K562 (cell line): ENCODE measurements around the gene HOXD9. TPM values are rescaled to one million over a fixed set of nuclear protein-coding genes. Genes with fewer than 3 reads are reported as not detected.

Experiments
- ATAC-seq: fragments of 200-7000 bp; cut with Tn5 transposase; 3 replicates; pipeline ENCODE4 v1.9.1; 2020; ENCODE audit warnings: moderate library complexity
- BruUV-seq: library from RNA; stranded (reverse); fragments of 400-500 nt; replicated peaks from 2 replicates; lab custom pipeline; 2021; lab: Mats Ljungman, UMichigan
- CTCF ChIA-PET: fragments of 300-600 bp; formaldehyde crosslinking; extraction: SDS; loops from one replicate; lab custom pipeline; 2021; ENCODE audit warnings: low intra/inter-chr PET ratio; lab: Yijun Ruan, JAX
- POLR2A ChIA-PET: fragments of 300-600, 350-650 bp; sonication (Branson Sonifier 250); formaldehyde crosslinking; extraction: SDS; loops from one replicate; lab custom pipeline; 2021; ENCODE audit warnings: antibody characterized with exemption, inconsistent platforms; lab: Yijun Ruan, JAX
- DNase-seq, 4 experiments: peaks; one replicate each; pipeline versions ENCODE4 v3.0.0 to v3.0.0-alpha.2; 2011 to 2018; ENCODE audit warnings: low spot score in 3 of 4, mixed read lengths in 3 of 4; ENCODE audit errors: extremely low read depth in 1 of 4
- FAIRE-seq: peaks from 2 replicates; lab custom pipeline; 2011; peaks lifted over from hg19 to GRCh38; lab: Jason Lieb, UNC
- H2AFZ ChIP-seq: 2 replicates; pipeline ENCODE4 v1.6.0; 2011; ENCODE audit warnings: low read depth, low read length, control low read depth, inconsistent platforms
- H3K27ac ChIP-seq: fragments of 200-600 bp; 3 replicates; pipeline ENCODE4 v1.8.0; 2011; ENCODE audit warnings: low read depth, mild to moderate bottlenecking, control low read depth, inconsistent platforms, low read length, moderate library complexity, mixed read lengths; ENCODE audit errors: extremely low read depth
- H3K27me3 ChIP-seq, 2 experiments: fragments of 300-600 bp in 1 of 2; 2 replicates in 1 of 2; 3 replicates in 1 of 2; pipeline versions ENCODE4 v1.6.0 to v1.8.0; 2011; ENCODE audit warnings: inconsistent platforms in 2 of 2, low read length in 2 of 2, mild to moderate bottlenecking in 1 of 2, mixed read lengths in 1 of 2, moderate library complexity in 1 of 2; ENCODE audit not compliant: control insufficient read depth in 2 of 2, insufficient read depth in 2 of 2
- H3K36me3 ChIP-seq: fragments of 300-600 bp; 3 replicates; pipeline ENCODE4 v1.8.0; 2011; ENCODE audit warnings: mild to moderate bottlenecking, low read length, inconsistent platforms; ENCODE audit not compliant: control insufficient read depth, insufficient read depth
- H3K4me1 ChIP-seq, 2 experiments: fragments of 200-600 bp in 1 of 2; replicated peaks in 1 of 2; 2 replicates in 1 of 2; 3 replicates in 1 of 2; pipeline versions ENCODE4 v1.5.1 to v1.8.0; 2011; ENCODE audit warnings: inconsistent platforms in 2 of 2, low read length in 2 of 2, mild to moderate bottlenecking in 1 of 2, mixed read lengths in 1 of 2, moderate library complexity in 1 of 2; ENCODE audit not compliant: control insufficient read depth in 2 of 2, insufficient read depth in 2 of 2
- H3K4me2 ChIP-seq: 2 replicates; pipeline ENCODE4 v1.6.1; 2011; ENCODE audit warnings: low read length, control low read depth, inconsistent platforms, mixed read lengths; ENCODE audit not compliant: insufficient read depth
- H3K4me3 ChIP-seq: fragments of 200-600 bp; sonication (generic), shearing (Covaris generic); 2 replicates; pipeline ENCODE4 v1.5.1; 2016; ENCODE audit warnings: control low read depth, inconsistent platforms
- H3K79me2 ChIP-seq: fragments of 200-600 bp; 3 replicates; pipeline ENCODE4 v1.8.0; 2011; ENCODE audit warnings: low read length, inconsistent platforms; ENCODE audit not compliant: control insufficient read depth, insufficient read depth
- H3K9ac ChIP-seq, 2 experiments: 2 replicates each; pipeline versions ENCODE4 v1.6.0 to v1.6.1; 2011; ENCODE audit warnings: low read depth in 2 of 2, low read length in 2 of 2, control low read depth in 1 of 2, inconsistent platforms in 1 of 2, mild to moderate bottlenecking in 1 of 2, mixed read lengths in 1 of 2; ENCODE audit not compliant: insufficient read depth in 1 of 2
- H3K9me1 ChIP-seq: one replicate; pipeline ENCODE4 v1.6.0; 2011; ENCODE audit warnings: inconsistent platforms, mild to moderate bottlenecking, low read length, moderate library complexity; ENCODE audit not compliant: control insufficient read depth, insufficient read depth
- H3K9me3 ChIP-seq: replicated peaks from 2 replicates; pipeline ENCODE4 v1.5.1; 2011; ENCODE audit warnings: low read depth, low read length, inconsistent platforms; ENCODE audit not compliant: control insufficient read depth, insufficient read depth
- H4K20me1 ChIP-seq: replicated peaks from 2 replicates; pipeline ENCODE4 v1.6.1; 2011; ENCODE audit warnings: low read length, inconsistent platforms, mixed read lengths; ENCODE audit not compliant: control insufficient read depth, insufficient read depth
- MTA3 ChIP-seq: fragments of 450-650 bp; formaldehyde crosslinking; IDR thresholded peaks from 2 replicates; pipeline ENCODE4 v1.6.1; 2017; ENCODE audit warnings: mild to moderate bottlenecking, borderline replicate concordance
- RAD21 ChIP-seq, 2 experiments: fragments of 250-450 bp in 1 of 2; fragments of 450-650 bp in 1 of 2; sonication (Bioruptor Pico) in 1 of 2; formaldehyde crosslinking in 1 of 2; IDR thresholded peaks in 1 of 2; conservative IDR thresholded peaks in 1 of 2; 2 replicates each; pipeline versions ENCODE4 v1.4.0 to v1.8.0; 2020 to 2022; ENCODE audit warnings: mild to moderate bottlenecking in 2 of 2, moderate library complexity in 1 of 2
- WGBS: fragments of 100-300 bp; shearing (Covaris generic); methylation state at CpG from one replicate; pipeline ENCODE4 v1.1.6; 2016; ENCODE audit warnings: low coverage, mixed read lengths; ENCODE audit not compliant: insufficient coverage; ENCODE audit errors: missing lambda C conversion rate; 5-methylcytosine and 5-hydroxymethylcytosine counted together
- in situ Hi-C: fragments of 300-500 bp; cut with MboI; formaldehyde crosslinking; loops from 4 replicates; pipeline ENCODE4 v1.15.0; 2018; ENCODE audit warnings: inconsistent platforms, mixed read lengths
- intact Hi-C: fragments of 100-400 bp; cut with micrococcal nuclease; formaldehyde crosslinking; loops from 2 replicates; pipeline ENCODE4 v1.14.2; 2022
- polyA plus RNA-seq, 8 experiments: library from polyadenylated mRNA; depleted of rRNA in 4 of 8; stranded (reverse) in 5 of 8; unstranded in 3 of 8; fragments of >200 nt; fragmentation: Nextera tagmentation in 2 of 8; fragmentation: Illumina TruSeq in 1 of 8; extraction: Ambion mirVana in 2 of 8; extraction: Trizol in 1 of 8; gene quantifications; 2 replicates each; pipeline versions ENCODE4 v1.2.1 to v1.2.3, GENCODE V29; 2011 to 2014; ENCODE audit warnings: inconsistent platforms in 1 of 8, missing spikeins in 1 of 8
- total RNA-seq, 7 experiments: library from RNA; depleted of rRNA in 6 of 7; stranded (reverse); fragments of >200 nt in 6 of 7; fragmentation: Illumina TruSeq in 2 of 7; extraction: Trizol in 2 of 7; gene quantifications; 2 replicates each; pipeline versions ENCODE4 v1.2.1 to v1.2.3, GENCODE V29; 2011 to 2021; ENCODE audit warnings: low replicate concordance in 1 of 7
- TF ChIP-seq, protein P1 (sequence below): sonication (generic); formaldehyde crosslinking; IDR thresholded peaks from 2 replicates; pipeline ENCODE4 v1.8.1; 2023; ENCODE audit warnings: missing genetic modification reagents, mild to moderate bottlenecking, borderline replicate concordance
- TF ChIP-seq, protein P2 (sequence below): fragments of 250-450 bp; sonication (Bioruptor Pico); IDR thresholded peaks from 2 replicates; pipeline ENCODE4 v1.5.0; 2021; ENCODE audit warnings: mild to moderate bottlenecking, moderate library complexity

HOXD9 gene
- total and polyA plus RNA-seq, 9 of the 15 experiments (the other 6 are each of a cell fraction or from before 2014, with no cell fraction given), result not detected

DNA sequence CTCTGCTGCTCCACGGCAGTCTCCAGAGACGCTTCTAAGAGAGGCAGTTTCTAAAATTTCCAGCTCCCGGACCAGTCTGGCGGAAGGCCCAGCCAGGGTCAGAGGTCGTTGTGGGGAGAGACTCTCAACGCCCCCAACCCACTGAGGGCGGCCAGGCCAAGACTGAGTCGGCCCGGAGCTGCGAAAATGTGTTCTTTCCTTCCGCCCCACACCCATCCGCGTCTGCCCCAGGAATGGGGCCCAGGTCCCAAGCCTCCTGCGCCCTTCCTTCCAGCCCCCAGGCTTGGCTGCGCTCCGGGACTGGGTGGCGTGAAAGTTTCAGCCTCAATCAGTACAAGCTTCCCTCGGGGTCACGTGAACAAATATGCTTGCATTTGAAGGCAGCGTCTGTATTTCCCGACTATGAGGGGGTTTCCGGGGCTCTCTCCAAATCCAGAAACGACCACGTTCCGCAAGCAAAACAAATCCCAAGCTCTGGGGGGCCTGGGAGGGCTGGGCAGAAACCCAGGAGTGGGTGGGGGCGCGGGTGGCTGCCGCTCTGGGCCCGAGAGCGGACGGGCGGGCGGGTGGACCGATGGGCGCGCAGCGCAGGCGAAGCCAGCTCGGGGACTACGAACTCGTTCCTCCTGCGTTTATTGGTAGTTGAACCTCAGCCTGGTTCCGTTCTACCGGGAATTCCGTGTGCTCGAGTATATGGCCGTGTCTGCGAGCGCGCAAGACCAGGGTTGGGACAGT, 37.9 kb downstream of the HOXD9 start (continued):
- TF ChIP-seq, protein P1, sequence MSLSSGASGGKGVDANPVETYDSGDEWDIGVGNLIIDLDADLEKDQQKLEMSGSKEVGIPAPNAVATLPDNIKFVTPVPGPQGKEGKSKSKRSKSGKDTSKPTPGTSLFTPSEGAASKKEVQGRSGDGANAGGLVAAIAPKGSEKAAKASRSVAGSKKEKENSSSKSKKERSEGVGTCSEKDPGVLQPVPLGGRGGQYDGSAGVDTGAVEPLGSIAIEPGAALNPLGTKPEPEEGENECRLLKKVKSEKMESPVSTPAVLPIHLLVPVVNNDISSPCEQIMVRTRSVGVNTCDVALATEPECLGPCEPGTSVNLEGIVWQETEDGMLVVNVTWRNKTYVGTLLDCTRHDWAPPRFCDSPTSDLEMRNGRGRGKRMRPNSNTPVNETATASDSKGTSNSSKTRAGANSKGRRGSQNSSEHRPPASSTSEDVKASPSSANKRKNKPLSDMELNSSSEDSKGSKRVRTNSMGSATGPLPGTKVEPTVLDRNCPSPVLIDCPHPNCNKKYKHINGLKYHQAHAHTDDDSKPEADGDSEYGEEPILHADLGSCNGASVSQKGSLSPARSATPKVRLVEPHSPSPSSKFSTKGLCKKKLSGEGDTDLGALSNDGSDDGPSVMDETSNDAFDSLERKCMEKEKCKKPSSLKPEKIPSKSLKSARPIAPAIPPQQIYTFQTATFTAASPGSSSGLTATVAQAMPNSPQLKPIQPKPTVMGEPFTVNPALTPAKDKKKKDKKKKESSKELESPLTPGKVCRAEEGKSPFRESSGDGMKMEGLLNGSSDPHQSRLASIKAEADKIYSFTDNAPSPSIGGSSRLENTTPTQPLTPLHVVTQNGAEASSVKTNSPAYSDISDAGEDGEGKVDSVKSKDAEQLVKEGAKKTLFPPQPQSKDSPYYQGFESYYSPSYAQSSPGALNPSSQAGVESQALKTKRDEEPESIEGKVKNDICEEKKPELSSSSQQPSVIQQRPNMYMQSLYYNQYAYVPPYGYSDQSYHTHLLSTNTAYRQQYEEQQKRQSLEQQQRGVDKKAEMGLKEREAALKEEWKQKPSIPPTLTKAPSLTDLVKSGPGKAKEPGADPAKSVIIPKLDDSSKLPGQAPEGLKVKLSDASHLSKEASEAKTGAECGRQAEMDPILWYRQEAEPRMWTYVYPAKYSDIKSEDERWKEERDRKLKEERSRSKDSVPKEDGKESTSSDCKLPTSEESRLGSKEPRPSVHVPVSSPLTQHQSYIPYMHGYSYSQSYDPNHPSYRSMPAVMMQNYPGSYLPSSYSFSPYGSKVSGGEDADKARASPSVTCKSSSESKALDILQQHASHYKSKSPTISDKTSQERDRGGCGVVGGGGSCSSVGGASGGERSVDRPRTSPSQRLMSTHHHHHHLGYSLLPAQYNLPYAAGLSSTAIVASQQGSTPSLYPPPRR (CRISPR knock-in tag), result no peak

DNA sequence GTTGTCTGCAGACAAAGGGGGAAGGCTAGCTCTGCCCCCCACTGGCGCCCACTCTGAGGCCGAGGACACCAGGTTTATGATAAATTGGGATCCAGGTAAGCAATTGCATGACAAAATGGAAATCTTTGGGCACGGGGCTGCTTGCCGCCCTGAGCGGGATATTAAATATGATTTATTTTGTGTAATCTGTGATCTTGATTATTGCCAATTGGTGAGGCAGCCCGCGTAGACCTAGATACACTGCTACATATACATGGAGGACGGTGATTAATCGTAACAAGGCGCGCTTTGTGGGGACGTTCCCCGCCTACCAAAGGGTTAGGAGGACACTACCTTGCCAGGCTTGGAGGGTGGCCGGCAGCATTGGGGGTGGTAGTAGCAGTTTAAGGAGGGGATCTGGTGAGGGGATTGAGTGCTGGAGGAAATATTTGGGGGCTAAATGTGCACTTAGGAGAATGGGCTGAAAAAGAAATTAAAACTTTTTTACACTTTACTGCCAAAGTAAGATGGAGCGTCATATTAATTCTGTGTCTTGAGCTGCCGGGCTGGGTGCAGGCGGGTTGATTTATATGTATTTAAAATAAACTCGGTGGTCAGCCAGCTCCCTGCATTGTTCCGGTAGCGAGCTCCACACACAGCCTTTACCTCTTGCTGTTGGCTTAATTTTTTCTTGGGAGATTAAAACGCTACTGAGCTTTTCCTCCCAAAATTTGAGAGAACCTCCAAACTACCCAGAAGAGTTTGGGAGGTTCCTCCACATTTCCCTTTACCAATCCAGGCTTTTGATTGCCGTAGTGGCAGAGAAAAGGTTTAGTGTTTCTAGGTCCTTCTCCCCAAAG, 38.7 kb downstream of the HOXD9 start:
- Histone ChIP-seq H3K9me1 (no peaks in the 10 kb centered on the region), H3K4me3 (no peak overlapping the region), H3K27ac (no peak overlapping the region), H3K4me2 (no peak overlapping the region), H3K4me1 (peaks cover 0 to 29% of the 10 kb centered on the region in 2 experiments; a peak in 3 of 5 replicates), H3K27me3 (peaks cover 84 to 89% of the 10 kb centered on the region in 2 experiments), H2AFZ (no peak overlapping the region), H4K20me1 (peaks cover 8% of the 10 kb centered on the region), H3K9me3 (no peaks in the 10 kb centered on the region), H3K36me3 (no peaks in the 10 kb centered on the region), H3K79me2 (no peaks in the 10 kb centered on the region), H3K9ac (no peak overlapping the region)
- no peak for ATAC-seq
- ChIA-PET POLR2A (interaction anchor here (0.6 to 1.2 kb wide), 7 partner anchors 10 to 1435 kb away, joined by 3 to 4 read pairs (median 3); no protein-coding TSS in a partner anchor), CTCF (no interaction called here)
- in situ Hi-C loops, result no loop called here
- 14% methylated on average over 22 of the region's 22 CpGs for WGBS
- TF ChIP-seq RAD21 (CRISPR knock-in tag; conservative IDR thresholded peaks at IDR 0.05 in 1 of 2, IDR thresholded peaks at IDR 0.05 in 1 of 2) (no peak), MTA3 (no peak)
- TF ChIP-seq, protein P2, sequence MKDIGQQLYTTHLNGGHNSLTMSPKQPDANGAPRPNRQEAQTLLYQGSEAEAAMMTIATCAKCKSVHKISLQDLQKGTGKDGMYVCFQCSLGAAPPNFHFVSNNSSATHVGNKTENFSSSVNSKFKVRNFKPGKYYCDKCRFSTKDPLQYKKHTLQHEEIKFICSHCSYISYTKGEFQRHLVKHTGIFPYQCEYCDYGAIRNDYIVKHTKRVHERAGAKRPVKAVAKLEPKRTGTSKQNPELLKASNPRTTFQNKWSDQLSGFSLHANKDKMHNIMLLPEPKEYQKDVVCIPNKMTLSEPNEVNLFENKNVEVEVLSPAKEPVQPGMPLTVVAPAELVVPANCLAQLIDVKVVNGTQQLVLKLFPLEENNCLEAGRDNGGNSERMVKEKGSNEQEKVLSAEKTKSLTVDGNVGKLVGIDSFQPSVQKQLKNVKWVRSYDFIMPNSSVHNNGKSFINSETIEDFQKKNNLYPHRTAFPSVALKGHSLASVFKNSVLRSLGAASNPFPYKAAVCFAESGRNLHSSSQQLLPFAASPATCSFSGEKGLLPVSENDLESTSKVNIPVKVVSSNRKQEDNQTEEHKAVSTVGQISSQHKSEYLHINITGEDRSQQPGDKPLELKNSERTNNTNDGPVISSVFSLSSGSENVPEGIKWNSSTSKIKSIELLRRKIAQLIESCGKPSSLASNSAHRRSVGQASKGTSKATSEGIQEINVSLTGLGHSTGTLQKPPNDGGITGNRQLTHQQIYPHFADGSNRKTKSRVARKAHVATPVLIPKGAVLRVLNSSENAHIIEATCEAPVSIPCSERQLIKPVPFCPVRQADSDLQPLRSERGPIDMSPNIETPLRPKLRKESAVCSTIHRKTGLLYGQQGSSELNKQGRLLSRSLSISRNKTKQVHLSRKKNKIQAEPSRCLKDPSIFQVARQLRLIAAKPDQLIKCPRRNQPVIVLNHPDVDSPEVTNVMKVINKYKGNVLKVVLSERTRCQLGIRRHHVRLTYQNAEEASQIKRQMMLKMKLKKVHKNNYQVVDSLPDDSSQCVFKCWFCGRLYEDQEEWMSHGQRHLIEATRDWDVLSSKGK (CRISPR knock-in tag), result no peak
- intact Hi-C loops, result no loop called here
- no TSS peak for BruUV-seq
- DNase-seq, result no peak
- no peak for FAIRE-seq
